ENCODE results near the gene CHN1. TPM values are rescaled to one million over a fixed set of nuclear protein-coding genes. Genes with fewer than 3 reads are reported as not detected.

Gene CHN1
- polyA plus RNA-seq, 1 donor, result 8.2 TPM

DNA sequence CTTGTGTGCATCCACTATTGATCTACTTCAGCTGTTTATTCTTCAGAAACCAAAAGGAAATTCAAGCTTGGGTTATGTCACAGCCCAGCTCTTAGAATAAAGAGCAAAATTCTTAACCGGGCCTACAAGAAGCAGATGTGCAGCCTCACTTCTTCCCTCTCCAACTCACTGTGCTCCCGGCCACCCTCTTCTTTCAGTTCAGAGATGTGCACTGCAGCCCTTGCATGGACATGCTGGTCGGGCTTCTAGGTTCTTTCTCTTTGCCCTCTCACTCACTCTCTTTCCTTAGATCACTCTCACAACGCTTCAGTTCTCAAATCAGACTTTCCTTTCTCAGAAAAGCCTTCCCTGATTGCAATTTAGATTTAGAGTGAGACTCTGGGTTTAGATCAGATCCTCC, 104.1 kb downstream of the CHN1 start:
- DNase-seq, result no peak
- Histone ChIP-seq H3K27me3 (ENCODE audit: control insufficient read depth, insufficient read depth, low read length) (no peaks in the 10 kb centered on the region), H3K4me3 (ENCODE audit: low read length) (no peak overlapping the region), H3K27ac (ENCODE audit: low read length) (no peak overlapping the region), H3K4me1 (ENCODE audit: control insufficient read depth, insufficient read depth, low read length) (no peaks in the 10 kb centered on the region), H3K9me3 (ENCODE audit: control insufficient read depth, low read depth, low read length) (no peaks in the 10 kb centered on the region), H3K36me3 (ENCODE audit: control insufficient read depth, insufficient read depth, low read length) (no peaks in the 10 kb centered on the region)
- 57% methylated on average over 1 of the region's 4 CpGs for WGBS (ENCODE audit: insufficient coverage, low lambda C conversion rate)

- no peaks in the 10 kb centered on the region for H3K27me3 ChIP-seq (ENCODE audit: control insufficient read depth, insufficient read depth, low read length)
- H3K9me3 ChIP-seq (ENCODE audit: control insufficient read depth, low read depth, low read length), result no peaks in the 10 kb centered on the region
- no peak overlapping the region for H3K27ac ChIP-seq (ENCODE audit: low read length)
- H3K4me1 ChIP-seq (ENCODE audit: control insufficient read depth, insufficient read depth, low read length), result no peaks in the 10 kb centered on the region
- DNase-seq, result no peak
- H3K4me3 ChIP-seq (ENCODE audit: low read length), result no peak overlapping the region
- no peaks in the 10 kb centered on the region for H3K36me3 ChIP-seq (ENCODE audit: control insufficient read depth, insufficient read depth, low read length)
- WGBS (ENCODE audit: insufficient coverage, low lambda C conversion rate), result 20% methylated on average over 1 of the region's 6 CpGs
Measured at GRCh38 chr2:174897286-174897685, 107.9 kb downstream of the CHN1 start.

DNA sequence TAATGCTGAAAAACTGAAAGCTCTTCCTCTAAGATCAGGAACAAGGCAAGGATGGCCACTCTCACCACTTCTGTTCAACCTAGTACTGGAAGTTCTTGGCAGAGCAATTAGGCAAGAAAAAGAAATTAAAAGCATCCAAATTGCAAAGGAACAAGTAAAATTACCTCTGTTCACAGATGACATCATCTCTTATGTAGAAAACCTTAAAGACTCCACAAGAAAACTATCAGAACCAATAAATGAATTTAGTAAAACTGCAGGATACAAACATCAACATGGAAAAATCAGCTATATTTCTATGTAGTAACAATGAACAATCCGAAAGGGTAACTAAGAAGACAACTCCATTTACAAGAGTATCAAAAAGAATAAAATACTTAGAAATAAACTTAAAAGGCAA, 112.2 kb downstream of the CHN1 start:
- Histone ChIP-seq H3K4me1 (ENCODE audit: control insufficient read depth, insufficient read depth, low read length) (no peaks in the 10 kb centered on the region), H3K27ac (ENCODE audit: low read length) (no peak overlapping the region), H3K36me3 (ENCODE audit: control insufficient read depth, insufficient read depth, low read length) (no peaks in the 10 kb centered on the region), H3K9me3 (ENCODE audit: control insufficient read depth, low read depth, low read length) (no peaks in the 10 kb centered on the region), H3K4me3 (ENCODE audit: low read length) (no peak overlapping the region), H3K27me3 (ENCODE audit: control insufficient read depth, insufficient read depth, low read length) (no peaks in the 10 kb centered on the region)
- WGBS (ENCODE audit: insufficient coverage, low lambda C conversion rate), result 100% methylated on average over 1 of the region's 1 CpG
- DNase-seq, result no peak

DNA sequence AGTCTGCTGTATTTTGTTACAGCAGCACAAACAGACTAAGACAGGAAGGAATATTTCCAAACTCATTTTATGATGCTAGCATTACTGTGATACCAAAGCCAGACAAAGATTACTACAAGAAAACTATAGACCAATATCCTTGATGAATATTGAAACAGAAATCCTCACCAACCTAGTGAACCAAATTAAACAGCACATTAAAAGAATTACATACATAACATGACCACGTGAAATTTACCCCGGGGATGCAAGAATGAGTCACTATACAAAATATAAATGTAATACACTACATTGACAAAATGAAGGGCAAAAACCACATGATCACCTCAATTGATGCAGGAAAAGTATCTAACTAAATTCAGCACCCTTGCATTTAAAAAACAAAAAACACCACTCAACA, 112.6 kb downstream of the CHN1 start:
- no peaks in the 10 kb centered on the region for H3K27me3 ChIP-seq (ENCODE audit: control insufficient read depth, insufficient read depth, low read length)
- H3K4me1 ChIP-seq (ENCODE audit: control insufficient read depth, insufficient read depth, low read length), result no peaks in the 10 kb centered on the region
- H3K4me3 ChIP-seq (ENCODE audit: low read length), result no peak overlapping the region
- no peak overlapping the region for H3K27ac ChIP-seq (ENCODE audit: low read length)
- no peaks in the 10 kb centered on the region for H3K9me3 ChIP-seq (ENCODE audit: control insufficient read depth, low read depth, low read length)
- no peaks in the 10 kb centered on the region for H3K36me3 ChIP-seq (ENCODE audit: control insufficient read depth, insufficient read depth, low read length)
- 100% methylated on average over 1 of the region's 2 CpGs for WGBS (ENCODE audit: insufficient coverage, low lambda C conversion rate)
- DNase-seq, result no peak

DNA sequence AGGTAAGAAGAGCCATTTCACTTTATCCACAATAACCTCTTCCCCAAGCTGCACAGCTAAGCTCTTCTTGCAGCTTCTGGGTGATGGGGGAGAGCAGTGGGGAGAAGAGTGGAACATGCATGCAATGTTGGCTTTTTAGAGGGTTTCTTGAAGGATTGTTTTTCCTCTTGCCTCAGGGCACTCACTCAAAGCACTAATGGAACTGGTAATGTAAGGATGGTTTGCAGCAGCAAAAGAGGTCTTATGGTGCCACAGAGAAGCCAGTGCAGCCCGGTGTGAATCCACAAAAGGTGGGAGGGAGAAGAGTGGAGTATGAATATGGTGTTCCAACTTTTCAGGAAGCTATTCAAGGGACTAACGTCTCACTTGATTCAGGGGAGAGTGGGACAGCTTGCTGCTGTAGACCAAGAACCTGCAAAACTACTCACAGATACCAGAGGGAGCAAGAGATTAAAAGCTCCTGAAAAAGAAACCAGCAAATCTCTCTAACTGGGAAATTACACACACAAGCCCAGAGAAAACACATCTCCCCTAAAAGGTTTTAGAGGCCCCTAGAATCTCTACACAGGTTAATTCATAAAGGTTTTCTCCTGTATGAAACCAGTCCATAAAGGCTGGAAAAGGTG, 116.4 kb downstream of the CHN1 start:
- H3K27ac ChIP-seq (ENCODE audit: low read length), result no peak overlapping the region
- no CpG with 5 or more reads among the region's 2 CpGs for WGBS (ENCODE audit: insufficient coverage, low lambda C conversion rate)
- no peaks in the 10 kb centered on the region for H3K4me1 ChIP-seq (ENCODE audit: control insufficient read depth, insufficient read depth, low read length)
- H3K36me3 ChIP-seq (ENCODE audit: control insufficient read depth, insufficient read depth, low read length), result no peaks in the 10 kb centered on the region
- H3K4me3 ChIP-seq (ENCODE audit: low read length), result no peak overlapping the region
- DNase-seq, result no peak
- no peaks in the 10 kb centered on the region for H3K27me3 ChIP-seq (ENCODE audit: control insufficient read depth, insufficient read depth, low read length)
- no peaks in the 10 kb centered on the region for H3K9me3 ChIP-seq (ENCODE audit: control insufficient read depth, low read depth, low read length)

DNA sequence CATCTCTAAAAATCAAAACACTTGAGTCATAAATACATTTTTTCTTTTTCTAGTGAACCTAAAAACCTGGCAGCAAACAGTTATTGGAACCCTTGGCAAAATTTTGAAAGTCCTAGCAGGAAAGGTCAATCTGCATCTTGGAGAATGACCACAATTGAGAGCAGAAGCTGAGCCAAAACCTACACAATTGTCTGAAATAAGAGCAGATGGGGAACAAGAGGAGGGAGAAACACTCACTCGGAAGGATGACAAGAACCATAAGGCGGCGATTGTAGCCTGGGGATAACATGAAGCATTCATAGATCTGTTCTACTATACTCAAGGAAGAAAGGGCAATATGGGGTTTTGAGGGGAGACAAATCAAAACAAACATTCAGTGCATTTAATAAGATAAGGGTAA, 117.0 kb downstream of the CHN1 start:
- H3K27ac ChIP-seq (ENCODE audit: low read length), result no peak overlapping the region
- no CpG with 5 or more reads among the region's 3 CpGs for WGBS (ENCODE audit: insufficient coverage, low lambda C conversion rate)
- no peak for DNase-seq

DNA sequence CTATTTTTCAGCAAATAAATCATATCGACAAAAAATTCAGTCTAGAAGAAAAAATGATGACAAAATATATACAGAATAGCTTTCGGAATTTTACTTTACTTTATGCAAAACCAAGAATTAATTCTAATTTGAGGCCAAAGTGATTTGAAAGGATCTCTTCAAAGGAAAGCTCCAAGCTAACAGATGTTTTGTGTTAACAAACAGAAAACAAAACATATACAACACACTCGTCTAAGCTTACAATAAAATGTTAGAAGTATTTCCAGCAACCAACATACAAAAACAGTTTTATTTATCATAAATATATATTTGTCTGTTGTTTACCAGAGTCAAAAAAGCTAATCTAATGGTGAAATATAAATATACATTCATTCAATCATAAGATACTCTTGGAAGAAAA, 122.8 kb downstream of the CHN1 start:
- 88% methylated on average over 3 of the region's 3 CpGs for WGBS (ENCODE audit: insufficient coverage, low lambda C conversion rate)
- no peaks in the 10 kb centered on the region for H3K4me1 ChIP-seq (ENCODE audit: control insufficient read depth, insufficient read depth, low read length)
- DNase-seq, result no peak

More for the DNA sequence above, 117.0 kb downstream of the CHN1 start:
- Histone ChIP-seq H3K9me3 (ENCODE audit: control insufficient read depth, low read depth, low read length) (no peaks in the 10 kb centered on the region), H3K36me3 (ENCODE audit: control insufficient read depth, insufficient read depth, low read length) (no peaks in the 10 kb centered on the region), H3K4me3 (ENCODE audit: low read length) (no peak overlapping the region), H3K27me3 (ENCODE audit: control insufficient read depth, insufficient read depth, low read length) (no peaks in the 10 kb centered on the region), H3K4me1 (ENCODE audit: control insufficient read depth, insufficient read depth, low read length) (no peaks in the 10 kb centered on the region)

DNA sequence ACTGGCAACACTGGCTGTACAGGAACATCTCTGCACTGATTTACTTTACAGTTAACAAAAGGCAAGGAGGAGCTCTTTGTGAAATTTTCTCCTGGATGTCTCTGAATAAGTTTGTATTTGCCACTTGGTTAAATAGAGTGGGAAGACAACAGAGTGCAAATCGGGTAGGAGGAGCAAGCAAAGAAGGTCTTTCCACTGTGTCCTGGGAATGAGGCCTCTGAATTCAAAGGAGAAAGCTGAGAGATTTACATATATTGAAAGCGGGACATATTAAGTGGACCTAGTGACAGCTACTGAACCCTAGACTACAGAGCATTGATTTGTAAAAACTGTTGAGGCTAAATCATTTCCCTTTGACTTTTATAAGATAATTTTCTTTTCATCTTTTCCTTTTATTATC, 123.5 kb downstream of the CHN1 start:
- Histone ChIP-seq H3K27me3 (ENCODE audit: control insufficient read depth, insufficient read depth, low read length) (no peaks in the 10 kb centered on the region), H3K36me3 (ENCODE audit: control insufficient read depth, insufficient read depth, low read length) (no peaks in the 10 kb centered on the region), H3K4me3 (ENCODE audit: low read length) (no peak overlapping the region), H3K4me1 (ENCODE audit: control insufficient read depth, insufficient read depth, low read length) (no peaks in the 10 kb centered on the region), H3K27ac (ENCODE audit: low read length) (no peak overlapping the region), H3K9me3 (ENCODE audit: control insufficient read depth, low read depth, low read length) (no peaks in the 10 kb centered on the region)
- no peak for DNase-seq
- 40% methylated on average over 1 of the region's 2 CpGs for WGBS (ENCODE audit: insufficient coverage, low lambda C conversion rate)

More for the DNA sequence above, 122.8 kb downstream of the CHN1 start:
- no peaks in the 10 kb centered on the region for H3K9me3 ChIP-seq (ENCODE audit: control insufficient read depth, low read depth, low read length)
- H3K36me3 ChIP-seq (ENCODE audit: control insufficient read depth, insufficient read depth, low read length), result no peaks in the 10 kb centered on the region
- no peak overlapping the region for H3K27ac ChIP-seq (ENCODE audit: low read length)
- no peak overlapping the region for H3K4me3 ChIP-seq (ENCODE audit: low read length)
- H3K27me3 ChIP-seq (ENCODE audit: control insufficient read depth, insufficient read depth, low read length), result no peaks in the 10 kb centered on the region

DNA sequence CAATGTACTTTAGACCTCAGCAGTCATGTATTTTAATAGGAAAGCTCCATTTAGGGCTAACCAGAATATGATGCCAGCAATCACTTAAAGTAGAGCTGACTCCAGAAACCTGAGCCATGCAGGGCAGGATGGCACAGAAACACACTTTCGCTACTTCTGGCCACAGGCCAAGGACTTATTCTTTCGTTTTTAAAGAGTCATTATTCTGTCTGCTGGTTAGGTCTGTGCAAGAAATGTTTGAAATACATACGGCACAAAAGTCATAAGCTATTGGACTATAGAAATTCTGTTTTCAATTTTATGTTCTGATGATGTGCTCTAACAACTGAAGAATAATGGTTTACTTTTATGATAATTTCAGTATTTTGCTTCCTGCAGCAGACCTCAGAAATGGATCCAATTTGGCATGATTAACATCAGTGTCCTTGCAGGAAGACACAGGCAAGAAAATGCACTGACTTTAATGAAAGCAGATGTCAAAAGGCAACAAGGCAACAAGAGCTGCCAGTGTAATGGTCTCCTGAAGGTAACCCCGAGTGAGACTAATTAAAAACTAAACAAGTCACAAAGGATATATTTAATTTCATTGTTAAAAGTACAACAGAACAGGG, 126.5 kb downstream of the CHN1 start:
- no peaks in the 10 kb centered on the region for H3K9me3 ChIP-seq (ENCODE audit: control insufficient read depth, low read depth, low read length)
- no peaks in the 10 kb centered on the region for H3K27me3 ChIP-seq (ENCODE audit: control insufficient read depth, insufficient read depth, low read length)
- DNase-seq, result no peak
- H3K27ac ChIP-seq (ENCODE audit: low read length), result no peak overlapping the region
- H3K36me3 ChIP-seq (ENCODE audit: control insufficient read depth, insufficient read depth, low read length), result no peaks in the 10 kb centered on the region
- no peaks in the 10 kb centered on the region for H3K4me1 ChIP-seq (ENCODE audit: control insufficient read depth, insufficient read depth, low read length)
- H3K4me3 ChIP-seq (ENCODE audit: low read length), result no peak overlapping the region
- 100% methylated on average over 1 of the region's 4 CpGs for WGBS (ENCODE audit: insufficient coverage, low lambda C conversion rate)

DNA sequence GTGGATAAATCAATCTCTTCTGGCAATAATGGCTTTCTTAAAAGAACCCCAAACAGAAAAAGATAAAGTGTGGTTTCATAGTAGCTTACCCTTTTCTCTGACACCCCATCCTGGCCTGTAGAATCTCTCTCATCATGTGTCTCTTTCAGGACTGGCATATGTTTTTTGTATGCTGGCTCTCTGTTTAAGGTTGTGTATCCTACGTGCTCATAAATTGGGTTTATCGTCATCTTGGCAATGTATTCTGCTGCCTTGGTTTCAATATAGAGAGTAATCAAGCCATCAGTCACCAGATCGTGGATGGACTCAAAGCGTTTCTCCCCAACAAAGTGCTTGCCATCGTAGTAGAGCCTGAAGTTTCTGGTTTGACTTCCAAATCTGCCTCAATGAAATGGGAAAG, 127.4 kb downstream of the CHN1 start:
- Histone ChIP-seq H3K27me3 (ENCODE audit: control insufficient read depth, insufficient read depth, low read length) (no peaks in the 10 kb centered on the region), H3K4me3 (ENCODE audit: low read length) (no peak overlapping the region), H3K9me3 (ENCODE audit: control insufficient read depth, low read depth, low read length) (no peaks in the 10 kb centered on the region), H3K27ac (ENCODE audit: low read length) (no peak overlapping the region), H3K36me3 (ENCODE audit: control insufficient read depth, insufficient read depth, low read length) (no peaks in the 10 kb centered on the region), H3K4me1 (ENCODE audit: control insufficient read depth, insufficient read depth, low read length) (no peaks in the 10 kb centered on the region)
- DNase-seq, result no peak
- no CpG with 5 or more reads among the region's 5 CpGs for WGBS (ENCODE audit: insufficient coverage, low lambda C conversion rate)

GRCh38 chr2:174877301-174877700, 127.9 kb downstream of the CHN1 start:
- H3K4me1 ChIP-seq (ENCODE audit: control insufficient read depth, insufficient read depth, low read length), result no peaks in the 10 kb centered on the region
- no peaks in the 10 kb centered on the region for H3K27me3 ChIP-seq (ENCODE audit: control insufficient read depth, insufficient read depth, low read length)
- WGBS (ENCODE audit: insufficient coverage, low lambda C conversion rate), result 100% methylated on average over 1 of the region's 1 CpG
- H3K27ac ChIP-seq (ENCODE audit: low read length), result no peak overlapping the region
- H3K9me3 ChIP-seq (ENCODE audit: control insufficient read depth, low read depth, low read length), result no peaks in the 10 kb centered on the region
- H3K36me3 ChIP-seq (ENCODE audit: control insufficient read depth, insufficient read depth, low read length), result no peaks in the 10 kb centered on the region
- no peak overlapping the region for H3K4me3 ChIP-seq (ENCODE audit: low read length)
- no peak for DNase-seq
